NCI-H1436 treated with DMSO at 0.1 percent for 48 hours (cell line): ENCODE data around the gene KCNH6.

Experiments used
- DNase-seq: peaks from one replicate; lab custom pipeline; 2025; lab: John Stamatoyannopoulos, UW

The KCNH6 gene

GRCh38 chr17:63557416-63557815 is 34.3 kb downstream of the KCNH6 start:
- no peak for DNase-seq

- DNase-seq = no peak
These were observed 35.3 kb downstream of the KCNH6 start for GRCh38 chr17:63558441-63558840.

GRCh38 chr17:63561819-63562218 is 38.7 kb downstream of the KCNH6 start:
- DNase-seq = no peak

GRCh38 chr17:63563339-63563738 is 40.2 kb downstream of the KCNH6 start:
- no peak for DNase-seq

GRCh38 chr17:63564562-63564961 is 41.4 kb downstream of the KCNH6 start:
- no peak for DNase-seq

GRCh38 chr17:63567229-63567628 is 44.1 kb downstream of the KCNH6 start:
- DNase-seq = no peak

GRCh38 chr17:63568563-63568962 is 45.4 kb downstream of the KCNH6 start:
- no peak for DNase-seq

- no peak for DNase-seq
These were observed 48.6 kb downstream of the KCNH6 start for GRCh38 chr17:63571632-63572310.

GRCh38 chr17:63573634-63574033 is 50.5 kb downstream of the KCNH6 start:
- no peak for DNase-seq

GRCh38 chr17:63578027-63578768 is 55.0 kb downstream of the KCNH6 start:
- no peak for DNase-seq

GRCh38 chr17:63578769-63579111 is 55.6 kb downstream of the KCNH6 start:
- DNase-seq = no peak

- DNase-seq = no peak
These were observed 56.5 kb downstream of the KCNH6 start for GRCh38 chr17:63579633-63580032.

- DNase-seq = no peak
These were observed 64.6 kb downstream of the KCNH6 start for GRCh38 chr17:63587770-63588169.

- no peak for DNase-seq
These were observed 65.6 kb downstream of the KCNH6 start for GRCh38 chr17:63588797-63589196.

- DNase-seq = no peak
These were observed 66.5 kb downstream of the KCNH6 start for GRCh38 chr17:63589646-63590045.

- DNase-seq = no peak
These were observed 69.6 kb downstream of the KCNH6 start for GRCh38 chr17:63592797-63593196.

GRCh38 chr17:63595132-63595531 is 72.0 kb downstream of the KCNH6 start:
- DNase-seq = no peak
